HG03342 (cell line): ENCODE results near the gene NKG7.
"Not testable (repeated sequence)": the region's sequence is repeated elsewhere in the genome, so short reads cannot be mapped to it uniquely, and the experiment has no call there.

Experiments
- ATAC-seq: cut with Tn5 transposase; IDR thresholded peaks from one replicate; pipeline ENCODE4 v1.9.1; 2021; ENCODE audit warnings: mild to moderate bottlenecking, moderate library complexity; ENCODE audit not compliant: unreplicated experiment

Gene NKG7

GRCh38 chr19:51372649-51373504 is at the start of gene NKG7:
TSS of gene NKG7 (minus strand) at chr19:51372654. CDS start at chr19:51372535, 119 bp downstream.
- no peak for ATAC-seq

- ATAC-seq: no peak
Observed at GRCh38 chr19:51422053-51422448, 49.6 kb upstream of the NKG7 start.

- no peak for ATAC-seq
Observed at GRCh38 chr19:51421229-51422052, 49.0 kb upstream of the NKG7 start.

- not testable (repeated sequence) for ATAC-seq
Observed at GRCh38 chr19:51420511-51420910, 48.1 kb upstream of the NKG7 start.

GRCh38 chr19:51418707-51419106 is 46.3 kb upstream of the NKG7 start:
- no peak for ATAC-seq

GRCh38 chr19:51417810-51418157 is 45.3 kb upstream of the NKG7 start:
- ATAC-seq: peak; percentile 41

GRCh38 chr19:51417107-51417809 is 44.8 kb upstream of the NKG7 start, which contains the start of gene SIGLEC10:
TSS of gene SIGLEC10 (minus strand) at chr19:51417642. CDS start at chr19:51417581, 61 bp downstream.
- peak; percentile 72 for ATAC-seq

- ATAC-seq: not testable (repeated sequence)
Observed at GRCh38 chr19:51416422-51416821, 44.0 kb upstream of the NKG7 start.

- ATAC-seq: no peak
Observed at GRCh38 chr19:51415187-51415586, 42.7 kb upstream of the NKG7 start.

GRCh38 chr19:51410950-51411748 is 38.7 kb upstream of the NKG7 start:
- no peak for ATAC-seq

- ATAC-seq: no peak
Observed at GRCh38 chr19:51407511-51408131, 35.2 kb upstream of the NKG7 start.

- no peak for ATAC-seq
Observed at GRCh38 chr19:51402117-51402516, 29.7 kb upstream of the NKG7 start.

GRCh38 chr19:51399936-51400335 is 27.5 kb upstream of the NKG7 start:
- ATAC-seq: not testable (repeated sequence)

- ATAC-seq: no peak
Observed at GRCh38 chr19:51399231-51399630, 26.8 kb upstream of the NKG7 start.

GRCh38 chr19:51398096-51398704 is 25.7 kb upstream of the NKG7 start:
- no peak for ATAC-seq

- not testable (repeated sequence) for ATAC-seq
Observed at GRCh38 chr19:51397453-51397852, 25.0 kb upstream of the NKG7 start.

- no peak for ATAC-seq
Observed at GRCh38 chr19:51396175-51396574, 23.7 kb upstream of the NKG7 start.

GRCh38 chr19:51394050-51394836 is 21.8 kb upstream of the NKG7 start:
- peak; percentile 79 for ATAC-seq

- no peak for ATAC-seq
Observed at GRCh38 chr19:51392701-51393100, 20.2 kb upstream of the NKG7 start.
